Medulla oblongata (tissue), 1 donor: Measurements from ENCODE around the gene KRT38.

Experiments
- DNase-seq: peaks from one replicate; pipeline ENCODE4 v3.0.0-alpha.2; 2015; ENCODE audit errors: extremely low spot score

Gene KRT38

GRCh38 chr17:41421617-41422016 is 19.2 kb downstream of the KRT38 start:
- no peak for DNase-seq

- DNase-seq = no peak
These were observed 19.7 kb downstream of the KRT38 start for GRCh38 chr17:41421116-41421515.

GRCh38 chr17:41420134-41420533 is 20.6 kb downstream of the KRT38 start:
- DNase-seq = no peak

GRCh38 chr17:41419716-41420115 is 21.1 kb downstream of the KRT38 start:
- no peak for DNase-seq

- DNase-seq = no peak
These were observed 22.5 kb downstream of the KRT38 start for GRCh38 chr17:41418116-41418860.

GRCh38 chr17:41417576-41418015 is 23.2 kb downstream of the KRT38 start:
- no peak for DNase-seq

GRCh38 chr17:41417127-41417526 is 23.7 kb downstream of the KRT38 start:
- no peak for DNase-seq

- DNase-seq = no peak
These were observed 24.3 kb downstream of the KRT38 start for GRCh38 chr17:41416479-41416878.

GRCh38 chr17:41415833-41416335 is 24.9 kb downstream of the KRT38 start:
- no peak for DNase-seq

- DNase-seq = no peak
These were observed 25.4 kb downstream of the KRT38 start for GRCh38 chr17:41415411-41415810.

GRCh38 chr17:41413982-41414381 is 26.8 kb downstream of the KRT38 start:
- no peak for DNase-seq

GRCh38 chr17:41413353-41413957 is 27.3 kb downstream of the KRT38 start:
- no peak for DNase-seq

- DNase-seq = no peak
These were observed 29.5 kb downstream of the KRT38 start for GRCh38 chr17:41411072-41411840.

GRCh38 chr17:41407226-41407625 is 33.6 kb downstream of the KRT38 start:
- DNase-seq = no peak

- no peak for DNase-seq
These were observed 34.6 kb downstream of the KRT38 start for GRCh38 chr17:41406205-41406604.

GRCh38 chr17:41404024-41404671 is 36.6 kb downstream of the KRT38 start:
- no peak for DNase-seq

- no peak for DNase-seq
These were observed 37.3 kb downstream of the KRT38 start for GRCh38 chr17:41403404-41404023.

GRCh38 chr17:41402161-41402560 is 38.6 kb downstream of the KRT38 start:
- DNase-seq = no peak

- no peak for DNase-seq
These were observed 43.7 kb downstream of the KRT38 start, which contains the start of gene KRT31 for GRCh38 chr17:41396996-41397660. Gene KRT31, minus strand, starts transcription at chr17:41397608. Its CDS starts 69 bp downstream, at chr17:41397539.

GRCh38 chr17:41396340-41396739 is 44.4 kb downstream of the KRT38 start:
- DNase-seq = no peak

GRCh38 chr17:41395611-41396010 is 45.2 kb downstream of the KRT38 start:
- DNase-seq = no peak
